ENCODE measurements around the gene OLIG1.

The OLIG1 gene

DNA sequence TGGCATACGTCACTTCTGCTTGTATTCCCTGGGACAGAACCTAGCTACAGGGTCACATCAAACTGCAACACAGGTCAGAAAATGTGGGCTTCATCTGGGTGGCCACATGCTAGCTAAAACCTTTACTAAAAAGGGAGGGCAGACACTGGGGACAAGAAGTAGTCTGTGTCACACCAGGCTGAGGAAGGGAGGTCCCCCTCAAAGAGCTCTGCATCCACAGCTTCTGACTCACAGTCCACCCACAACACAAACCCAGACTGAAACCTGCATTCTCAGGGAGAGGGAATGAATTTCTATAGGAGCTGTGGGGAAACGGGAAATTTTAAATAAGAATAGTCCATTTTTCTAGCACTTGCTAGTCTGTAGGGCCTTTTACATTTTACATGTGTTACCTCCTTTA lies 28.0 kb upstream of the OLIG1 start:
- no peaks in the 10 kb centered on the region for H3K36me3 Mint-ChIP-seq
- H3K9me3 Mint-ChIP-seq, result no peaks in the 10 kb centered on the region
- no peak overlapping the region for H3K4me3 Mint-ChIP-seq
- H3K27ac Mint-ChIP-seq, result no peak overlapping the region
- peaks cover 9% of the 10 kb centered on the region for H3K27me3 Mint-ChIP-seq
- peaks cover 1% of the 10 kb centered on the region for H3K4me1 Mint-ChIP-seq

DNA sequence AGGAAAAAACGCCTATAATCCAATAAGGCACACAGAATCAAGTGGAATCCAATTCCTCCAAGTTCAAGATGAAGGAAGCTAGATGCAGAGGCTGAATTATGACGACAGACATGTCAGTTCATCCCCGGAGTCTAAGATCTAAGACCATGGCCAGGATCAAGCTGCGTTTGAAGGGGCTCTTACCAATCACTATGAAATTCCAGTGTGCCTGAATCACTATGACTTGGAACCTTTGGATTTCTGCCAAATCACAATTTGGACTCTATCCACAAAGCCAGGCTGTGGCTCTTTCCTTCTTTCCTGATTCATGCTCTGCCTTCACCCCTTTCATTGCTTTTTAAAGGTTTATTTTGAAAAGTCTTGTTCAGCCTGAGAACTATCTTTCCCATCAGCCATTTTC lies 27.1 kb upstream of the OLIG1 start:
- Mint-ChIP-seq H3K4me1 (no peaks in the 10 kb centered on the region), H3K27me3 (peaks cover 13% of the 10 kb centered on the region), H3K27ac (no peak overlapping the region), H3K36me3 (no peaks in the 10 kb centered on the region), H3K4me3 (no peak overlapping the region), H3K9me3 (no peaks in the 10 kb centered on the region)

DNA sequence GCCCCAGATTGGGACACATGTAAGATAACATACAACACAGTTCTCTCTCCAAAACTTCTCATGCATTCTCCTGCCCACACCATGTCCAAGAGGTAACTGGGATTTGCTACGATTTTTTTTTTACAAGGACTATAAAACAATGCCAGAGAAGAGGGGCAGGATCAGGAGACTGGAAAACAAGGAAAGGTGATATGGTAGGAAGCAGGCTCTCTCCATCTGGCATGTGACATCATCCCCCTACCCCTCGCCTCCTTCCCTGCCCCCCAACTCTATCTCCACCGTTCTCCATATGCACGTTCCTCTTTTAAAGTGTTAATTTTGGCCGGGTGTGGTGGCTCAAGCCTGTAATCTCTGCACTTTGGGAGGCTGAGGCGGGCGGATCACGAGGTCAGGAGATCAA lies 23.5 kb upstream of the OLIG1 start:
- no peaks in the 10 kb centered on the region for H3K36me3 Mint-ChIP-seq
- H3K9me3 Mint-ChIP-seq, result no peaks in the 10 kb centered on the region
- peaks cover 11% of the 10 kb centered on the region for H3K27me3 Mint-ChIP-seq
- no peak overlapping the region for H3K4me3 Mint-ChIP-seq
- H3K4me1 Mint-ChIP-seq, result no peaks in the 10 kb centered on the region
- no peak overlapping the region for H3K27ac Mint-ChIP-seq

DNA sequence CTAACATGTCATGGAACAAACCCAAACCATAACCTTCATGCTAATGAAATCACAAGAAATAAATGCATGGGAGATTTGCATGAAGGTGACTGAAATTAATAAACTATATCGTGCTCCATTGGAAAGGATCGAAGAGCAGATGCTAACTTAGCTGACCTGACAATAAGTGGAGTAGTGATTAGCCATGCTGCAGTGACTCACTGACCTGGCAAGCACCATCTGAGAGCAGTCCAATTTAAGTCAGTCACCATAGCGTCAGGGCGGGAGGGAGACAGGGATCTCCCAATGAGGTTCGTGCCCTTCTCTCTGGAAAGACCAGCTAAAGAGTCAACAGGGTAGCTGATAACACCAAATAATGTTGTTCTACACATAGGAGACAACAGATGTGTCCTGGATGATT lies 22.7 kb upstream of the OLIG1 start:
- Mint-ChIP-seq H3K27me3 (peaks cover 11% of the 10 kb centered on the region), H3K4me3 (no peak overlapping the region), H3K36me3 (no peaks in the 10 kb centered on the region), H3K4me1 (no peaks in the 10 kb centered on the region), H3K27ac (no peak overlapping the region), H3K9me3 (no peaks in the 10 kb centered on the region)

DNA sequence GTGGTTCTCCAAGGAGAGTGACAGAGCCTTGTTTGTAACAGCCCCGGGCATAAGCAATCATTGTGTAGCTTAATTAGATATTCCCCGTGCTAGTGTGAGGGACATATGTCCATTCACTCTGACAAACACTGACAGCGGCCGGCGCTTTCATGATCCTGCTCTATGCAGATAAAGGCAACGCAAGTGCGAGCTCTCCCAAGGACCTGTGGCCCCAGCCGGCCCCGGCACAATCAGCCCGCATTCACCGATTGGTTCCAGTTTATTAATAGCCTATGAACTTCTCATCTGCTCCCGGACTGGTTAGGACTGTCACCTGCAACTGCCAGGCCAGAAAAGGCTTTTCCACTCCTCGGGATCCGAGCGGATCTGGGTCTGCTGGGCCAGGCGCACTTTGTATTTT lies 18.0 kb upstream of the OLIG1 start:
- Mint-ChIP-seq H3K36me3 (no peaks in the 10 kb centered on the region), H3K27ac (no peak overlapping the region), H3K4me3 (no peak overlapping the region), H3K27me3 (peaks cover 4% of the 10 kb centered on the region), H3K9me3 (no peaks in the 10 kb centered on the region), H3K4me1 (no peaks in the 10 kb centered on the region)

DNA sequence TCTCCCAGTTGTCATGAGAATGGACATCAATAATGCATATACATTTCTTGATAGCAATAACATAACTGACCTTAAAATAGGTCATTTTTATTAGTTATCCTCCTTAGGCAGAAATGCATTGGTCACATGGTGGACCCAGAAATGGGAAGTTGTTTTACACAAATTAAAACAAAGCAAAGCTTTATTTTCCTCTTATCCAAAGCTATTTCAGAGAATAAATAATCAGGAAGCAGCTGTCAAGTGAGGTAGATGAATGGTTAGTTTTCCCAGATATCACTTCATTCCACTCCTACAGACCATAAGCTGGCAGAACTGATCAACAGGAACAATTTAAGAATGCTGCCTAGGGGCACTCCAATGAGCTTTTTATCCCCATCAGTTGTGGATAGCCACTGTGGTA lies 16.0 kb upstream of the OLIG1 start:
- peaks cover 2% of the 10 kb centered on the region for H3K4me1 Mint-ChIP-seq
- H3K4me3 Mint-ChIP-seq, result no peak overlapping the region
- H3K27ac Mint-ChIP-seq, result no peak overlapping the region
- H3K36me3 Mint-ChIP-seq, result no peaks in the 10 kb centered on the region
- H3K27me3 Mint-ChIP-seq, result no peaks in the 10 kb centered on the region
- no peaks in the 10 kb centered on the region for H3K9me3 Mint-ChIP-seq

DNA sequence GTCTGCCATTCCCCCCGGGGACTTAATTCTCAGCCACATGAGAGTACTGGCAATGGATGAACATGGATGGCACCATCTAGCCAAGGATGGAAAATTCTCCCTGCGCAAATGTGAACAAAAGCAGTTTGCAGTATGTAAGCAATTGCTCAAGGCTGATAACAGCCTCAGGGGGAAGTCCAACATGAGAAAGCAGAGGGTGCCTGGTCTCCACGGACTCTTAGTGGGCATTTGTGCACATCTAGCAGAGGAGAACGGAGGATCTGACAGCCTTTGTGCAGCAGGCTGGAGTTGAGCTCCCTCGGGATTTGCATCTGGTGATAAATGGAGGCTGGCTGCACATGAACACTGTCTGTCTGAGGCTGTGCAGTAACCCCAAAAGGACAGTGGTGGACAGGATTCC lies 13.9 kb upstream of the OLIG1 start:
- no peaks in the 10 kb centered on the region for H3K27me3 Mint-ChIP-seq
- H3K4me1 Mint-ChIP-seq, result peaks cover 3% of the 10 kb centered on the region

DNA sequence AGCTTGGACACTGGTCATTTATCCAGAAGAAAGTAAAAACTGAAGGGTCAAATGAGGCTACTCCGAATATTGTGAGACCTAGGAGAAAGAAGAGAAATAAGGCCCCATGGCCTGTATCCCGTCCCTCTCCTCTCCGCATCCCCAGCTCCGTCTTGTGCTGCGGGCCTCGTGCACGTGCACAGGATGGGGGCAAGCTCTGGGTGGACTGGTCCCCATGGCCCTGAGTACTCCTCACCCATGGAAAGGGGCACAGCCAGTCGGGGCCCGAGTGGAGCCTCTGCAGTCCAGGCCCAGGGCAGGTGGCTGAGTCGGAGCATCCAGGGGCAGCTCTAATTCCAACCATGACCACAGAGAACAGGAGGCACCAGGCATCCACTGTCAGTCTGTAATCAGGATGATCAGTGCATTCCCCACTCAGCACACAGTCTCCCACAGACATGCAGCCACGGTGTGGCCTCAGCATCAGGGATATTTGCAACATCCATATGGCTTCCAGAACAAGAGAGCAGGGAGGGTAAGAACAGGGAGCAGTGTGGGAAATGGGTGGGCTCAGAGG lies 12.5 kb upstream of the OLIG1 start:
- peaks cover 3% of the 10 kb centered on the region for H3K27me3 Mint-ChIP-seq
- H3K9me3 Mint-ChIP-seq, result no peaks in the 10 kb centered on the region
- no peaks in the 10 kb centered on the region for H3K36me3 Mint-ChIP-seq
- no peak overlapping the region for H3K27ac Mint-ChIP-seq
- H3K4me1 Mint-ChIP-seq, result peaks cover 3% of the 10 kb centered on the region
- no peak overlapping the region for H3K4me3 Mint-ChIP-seq

More for the DNA sequence above, 13.9 kb upstream of the OLIG1 start:
- H3K27ac Mint-ChIP-seq, result no peak overlapping the region
- no peak overlapping the region for H3K4me3 Mint-ChIP-seq
- no peaks in the 10 kb centered on the region for H3K36me3 Mint-ChIP-seq
- no peaks in the 10 kb centered on the region for H3K9me3 Mint-ChIP-seq

DNA sequence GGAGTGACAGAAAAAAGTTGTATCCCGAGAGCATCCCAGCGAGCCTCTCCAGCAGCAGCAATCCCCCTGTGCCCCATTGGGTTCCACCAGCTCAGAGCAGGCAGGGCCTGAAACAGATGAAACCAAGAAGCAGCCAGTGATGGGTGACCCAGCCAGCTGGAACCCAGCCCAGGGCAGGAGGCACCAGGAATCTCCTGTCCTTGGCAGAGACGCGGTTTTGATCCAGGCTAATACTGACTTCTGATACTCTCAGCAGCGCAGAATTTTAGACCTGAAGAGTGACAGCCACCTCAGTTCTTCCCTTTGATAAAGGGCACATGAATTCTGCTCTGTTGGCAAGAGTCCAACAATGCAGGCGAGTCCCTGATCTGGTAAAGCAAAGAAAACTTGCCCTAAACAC lies 11.4 kb upstream of the OLIG1 start:
- Mint-ChIP-seq H3K27ac (no peak overlapping the region), H3K4me3 (no peak overlapping the region), H3K9me3 (no peaks in the 10 kb centered on the region), H3K4me1 (peaks cover 3% of the 10 kb centered on the region), H3K36me3 (no peaks in the 10 kb centered on the region), H3K27me3 (peaks cover 8% of the 10 kb centered on the region)

DNA sequence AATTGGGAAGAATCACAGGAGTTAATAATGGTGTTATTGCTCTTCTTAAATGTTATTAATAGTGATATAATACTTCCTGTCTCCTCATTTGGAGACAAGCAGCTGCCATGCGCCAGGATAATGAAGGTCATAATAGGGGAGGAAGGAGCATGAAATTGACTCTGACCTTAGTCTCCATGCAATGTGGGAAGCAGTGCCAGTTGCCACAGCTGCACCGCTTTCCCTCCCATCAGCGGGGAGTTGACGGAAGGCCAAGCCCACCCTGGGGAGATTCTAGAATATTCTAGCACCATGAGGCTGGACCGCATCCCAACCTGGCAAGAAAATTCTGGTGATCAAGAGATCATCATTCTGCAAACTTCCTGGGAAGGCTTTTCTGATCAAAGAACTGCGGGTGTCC lies 11.0 kb upstream of the OLIG1 start:
- H3K9me3 Mint-ChIP-seq, result no peaks in the 10 kb centered on the region
- no peaks in the 10 kb centered on the region for H3K36me3 Mint-ChIP-seq
- peaks cover 8% of the 10 kb centered on the region for H3K27me3 Mint-ChIP-seq
- H3K4me3 Mint-ChIP-seq, result no peak overlapping the region
- H3K27ac Mint-ChIP-seq, result no peak overlapping the region
- peaks cover 3% of the 10 kb centered on the region for H3K4me1 Mint-ChIP-seq

DNA sequence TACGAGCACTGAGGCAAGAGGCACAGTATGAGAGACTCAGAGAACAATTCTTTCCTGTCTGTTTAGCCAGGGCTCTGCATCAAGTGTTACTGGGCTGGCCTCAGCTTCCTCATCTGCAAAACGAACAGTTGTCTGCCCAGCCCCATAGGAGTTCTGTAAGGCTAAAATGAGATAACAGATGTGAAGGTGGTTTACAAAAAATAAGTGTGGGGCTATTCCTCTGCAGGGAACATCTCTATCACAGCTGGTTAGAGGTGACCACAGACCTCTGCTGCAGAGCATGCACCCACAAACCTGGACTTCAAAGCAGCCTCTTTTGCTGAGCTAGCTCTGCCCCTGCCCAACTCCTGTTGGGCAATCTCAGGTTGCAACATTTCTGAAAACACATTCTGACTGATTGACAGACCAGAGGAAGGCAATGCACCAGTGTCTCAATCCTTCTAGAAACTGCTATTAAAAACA lies 10.5 kb upstream of the OLIG1 start:
- Mint-ChIP-seq H3K4me3 (no peak overlapping the region), H3K27ac (no peak overlapping the region), H3K4me1 (peaks cover 3% of the 10 kb centered on the region), H3K27me3 (peaks cover 8% of the 10 kb centered on the region), H3K36me3 (no peaks in the 10 kb centered on the region), H3K9me3 (no peaks in the 10 kb centered on the region)

DNA sequence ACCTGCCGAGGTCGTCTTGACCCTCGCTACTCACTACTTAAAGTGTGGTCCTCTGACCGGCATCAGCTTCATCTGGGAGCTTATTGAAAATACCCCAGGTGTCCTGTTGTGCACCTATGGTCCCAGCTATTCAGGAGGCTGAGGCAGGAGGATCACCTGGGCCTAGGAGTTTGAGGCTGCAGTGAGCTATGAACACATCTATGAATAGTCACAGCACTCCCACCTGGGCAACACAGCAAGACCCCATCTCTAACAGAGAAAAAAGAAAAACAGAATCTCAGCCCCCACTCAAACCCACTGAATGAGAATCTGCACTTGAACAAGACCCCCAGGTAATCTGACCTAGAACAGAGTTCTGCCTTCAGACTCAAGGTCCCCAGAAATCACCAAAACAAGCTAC lies 8.7 kb upstream of the OLIG1 start:
- Mint-ChIP-seq H3K36me3 (no peaks in the 10 kb centered on the region), H3K9me3 (no peaks in the 10 kb centered on the region), H3K4me1 (peaks cover 3% of the 10 kb centered on the region), H3K27ac (no peak overlapping the region), H3K27me3 (peaks cover 18% of the 10 kb centered on the region), H3K4me3 (no peak overlapping the region)

DNA sequence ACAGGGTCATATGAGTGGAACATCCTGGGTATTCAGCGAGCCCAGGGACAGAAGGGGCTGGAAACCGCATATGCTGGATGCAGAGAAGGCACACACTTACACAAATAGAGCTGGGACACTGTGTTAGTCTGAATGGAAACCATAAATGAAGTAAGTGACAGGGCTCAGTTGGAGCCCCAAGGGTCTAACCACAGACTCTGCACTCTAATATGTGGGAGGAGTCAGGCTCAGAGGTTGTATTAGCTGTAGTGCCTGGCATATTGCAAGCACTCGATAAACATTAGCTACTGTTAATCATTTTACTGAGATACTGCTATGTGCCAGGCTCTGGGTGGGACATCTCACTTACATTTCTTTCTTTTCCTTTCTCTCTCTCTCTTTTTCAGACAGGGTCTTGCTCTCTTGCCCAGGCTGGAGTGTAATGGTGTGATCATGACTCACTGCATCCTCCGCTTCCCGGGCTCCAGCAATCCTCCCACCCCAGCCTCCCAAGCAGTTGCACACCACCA lies 6.5 kb upstream of the OLIG1 start:
- H3K9me3 Mint-ChIP-seq, result no peaks in the 10 kb centered on the region
- no peak overlapping the region for H3K4me3 Mint-ChIP-seq
- H3K27ac Mint-ChIP-seq, result no peak overlapping the region
- H3K4me1 Mint-ChIP-seq, result peaks cover 3% of the 10 kb centered on the region
- peaks cover 30% of the 10 kb centered on the region for H3K27me3 Mint-ChIP-seq
- peaks cover under 1% of the 10 kb centered on the region for H3K36me3 Mint-ChIP-seq

DNA sequence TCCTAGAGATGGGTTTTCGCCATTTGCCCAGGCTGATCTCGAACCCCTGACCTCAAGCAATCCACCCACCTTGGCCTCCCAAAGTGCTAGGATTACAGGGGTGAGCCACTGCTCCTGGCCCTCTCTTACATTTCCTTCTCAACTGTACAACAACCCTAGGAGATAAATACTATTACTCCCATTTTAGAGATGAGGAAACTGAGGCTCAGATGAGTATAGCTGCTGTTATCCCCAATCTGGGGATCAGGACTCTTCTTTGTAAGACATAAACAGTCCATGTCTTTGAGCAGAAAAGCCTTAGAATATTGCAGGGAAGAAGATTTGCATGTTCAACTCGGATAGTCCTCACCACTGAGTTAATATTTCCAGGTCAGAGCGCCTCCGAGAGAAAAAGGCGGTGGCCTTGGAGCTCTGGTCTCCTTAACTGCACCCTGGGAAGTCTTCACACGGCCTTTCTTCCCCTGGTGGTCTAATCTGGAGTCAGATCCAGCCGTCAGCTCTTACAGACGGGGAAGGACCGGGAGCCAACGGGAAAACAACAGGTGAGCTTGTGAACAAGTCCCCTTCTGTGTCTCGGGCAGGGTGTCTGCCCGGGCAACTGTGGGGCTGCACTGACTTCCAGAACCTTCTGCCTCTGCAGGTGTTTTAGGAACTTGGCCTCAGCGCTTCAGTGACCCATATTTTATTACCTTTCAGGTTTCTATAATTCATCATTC lies 5.9 kb upstream of the OLIG1 start:
- Mint-ChIP-seq H3K27ac (no peak overlapping the region), H3K36me3 (peaks cover 2% of the 10 kb centered on the region), H3K4me1 (no peaks in the 10 kb centered on the region), H3K9me3 (no peaks in the 10 kb centered on the region), H3K27me3 (peaks cover 35% of the 10 kb centered on the region), H3K4me3 (no peak overlapping the region)

DNA sequence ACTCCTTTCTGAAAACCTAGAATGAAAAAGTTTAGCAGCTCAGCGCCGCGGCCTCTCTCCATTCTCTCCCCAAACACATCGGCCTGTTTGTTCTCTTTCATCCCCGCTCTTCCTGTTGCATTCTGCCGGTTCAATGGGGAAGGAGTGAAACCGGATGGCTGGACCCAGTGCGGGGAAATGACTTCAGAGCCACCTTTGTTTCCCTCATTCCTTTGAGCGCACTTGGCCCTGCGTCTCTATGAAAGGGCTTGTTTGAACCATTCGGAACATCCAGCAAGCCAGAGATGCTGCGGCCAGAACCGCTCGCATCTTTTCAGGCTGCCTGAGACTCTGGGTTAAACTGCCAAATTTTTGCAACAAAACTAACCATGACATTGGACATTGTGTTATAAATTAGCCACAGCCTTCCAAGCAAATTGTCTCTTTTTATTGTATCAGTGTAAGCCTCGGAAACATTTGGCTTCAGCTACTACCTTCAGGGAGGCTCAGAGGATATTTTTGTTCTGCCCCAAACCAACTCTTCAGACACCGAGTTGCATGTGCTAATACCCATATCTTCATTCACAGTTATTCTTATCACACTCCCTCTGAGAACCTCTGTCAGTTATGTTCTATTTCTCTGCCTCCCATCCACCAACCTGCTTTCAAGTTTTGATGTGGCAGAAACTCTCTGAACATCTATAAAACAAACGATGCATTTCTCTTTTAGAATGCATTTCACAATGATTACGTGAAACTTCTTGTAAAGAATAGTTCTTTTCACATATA lies 5.1 kb upstream of the OLIG1 start:
- Mint-ChIP-seq H3K4me1 (no peaks in the 10 kb centered on the region), H3K27me3 (peaks cover 41% of the 10 kb centered on the region), H3K36me3 (peaks cover 2% of the 10 kb centered on the region), H3K27ac (no peak overlapping the region), H3K4me3 (no peak overlapping the region), H3K9me3 (no peaks in the 10 kb centered on the region)

DNA sequence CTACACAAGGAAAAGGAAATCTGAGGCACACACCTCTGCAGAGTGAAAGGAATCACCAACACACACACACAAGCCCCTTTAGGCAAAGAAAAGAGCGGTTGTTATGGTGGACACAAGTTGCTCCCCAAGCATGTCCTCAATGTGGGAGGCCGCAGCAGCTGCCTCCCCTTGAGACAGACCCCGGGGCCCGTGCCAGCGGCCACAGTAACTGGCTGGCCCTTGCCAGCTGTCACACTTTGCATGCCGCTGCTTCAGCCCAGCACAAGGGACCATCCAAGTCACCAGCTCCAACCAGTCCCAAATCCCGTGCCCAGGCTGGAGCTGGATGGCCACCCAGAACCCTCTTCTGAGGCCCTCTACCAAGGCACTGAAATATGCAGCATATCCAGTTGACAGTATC lies 2.9 kb upstream of the OLIG1 start:
- no peaks in the 10 kb centered on the region for H3K9me3 Mint-ChIP-seq
- no peak overlapping the region for H3K4me3 Mint-ChIP-seq
- peaks cover 11% of the 10 kb centered on the region for H3K4me1 Mint-ChIP-seq
- no peak overlapping the region for H3K27ac Mint-ChIP-seq
- H3K27me3 Mint-ChIP-seq, result peaks cover 45% of the 10 kb centered on the region
- H3K36me3 Mint-ChIP-seq, result peaks cover 2% of the 10 kb centered on the region

All from activated naive CD4-positive, alpha-beta T cell treated with anti-CD3 and anti-CD28 coated beads, Interleukin-2, amount 50 U/mL, for 24 hours (primary cell).